ENCODE data around the gene PGBD5. TPM values are rescaled to one million over a fixed set of nuclear protein-coding genes. Genes with fewer than 3 reads are reported as not detected.

The PGBD5 gene
- total RNA-seq, 2 donors from 2014 or later, result 0.14 to 0.63 TPM

- Histone ChIP-seq H3K4me3 (no peak overlapping the region), H3K36me3 (peaks cover 44% of the 10 kb centered on the region), H3K27ac (no peak overlapping the region), H3K27me3 (replicated peaks; ENCODE audit: insufficient read depth) (no peaks in the 10 kb centered on the region), H3K4me1 (ENCODE audit: control insufficient read depth in 1 of 2, low read depth in 2 of 2) (peaks cover 0 to 12% of the 10 kb centered on the region in 2 donors), H3K9me3 (no peaks in the 10 kb centered on the region)
- no peak for TF ChIP-seq CTCF (IDR thresholded peaks at IDR 0.05)
- no peak for ATAC-seq (ENCODE audit: insufficient number of reproducible peaks, low FRiP score, low read depth)
- no peak for DNase-seq (ENCODE audit: low spot score)
These were observed 145.9 kb downstream of the PGBD5 start for GRCh38 chr1:230280054-230280795.

GRCh38 chr1:230279583-230279945 is 146.6 kb downstream of the PGBD5 start:
- no peaks in the 10 kb centered on the region for H3K9me3 ChIP-seq
- TF ChIP-seq CTCF (IDR thresholded peaks at IDR 0.05), result no peak
- no peak for DNase-seq (ENCODE audit: low spot score)
- H3K27ac ChIP-seq, result no peak overlapping the region
- peaks cover 44% of the 10 kb centered on the region for H3K36me3 ChIP-seq
- H3K4me3 ChIP-seq, result no peak overlapping the region
- H3K27me3 ChIP-seq (replicated peaks; ENCODE audit: insufficient read depth), result no peaks in the 10 kb centered on the region
- peaks cover 1 to 12% of the 10 kb centered on the region in 2 donors for H3K4me1 ChIP-seq (ENCODE audit: control insufficient read depth in 1 of 2, low read depth in 2 of 2)
- no peak for ATAC-seq (ENCODE audit: insufficient number of reproducible peaks, low FRiP score, low read depth)

- no peaks in the 10 kb centered on the region for H3K27me3 ChIP-seq (replicated peaks; ENCODE audit: insufficient read depth)
- H3K36me3 ChIP-seq, result peaks cover 40% of the 10 kb centered on the region
- TF ChIP-seq CTCF (IDR thresholded peaks at IDR 0.05), result no peak
- H3K4me3 ChIP-seq, result no peak overlapping the region
- ATAC-seq (ENCODE audit: insufficient number of reproducible peaks, low FRiP score, low read depth), result no peak
- no peak for DNase-seq (ENCODE audit: low spot score)
- peaks cover 7 to 18% of the 10 kb centered on the region in 2 donors for H3K4me1 ChIP-seq (ENCODE audit: control insufficient read depth in 1 of 2, low read depth in 2 of 2)
- no peak overlapping the region for H3K27ac ChIP-seq
- H3K9me3 ChIP-seq, result no peaks in the 10 kb centered on the region
These were observed 147.1 kb downstream of the PGBD5 start for GRCh38 chr1:230278871-230279582.

- Histone ChIP-seq H3K4me1 (ENCODE audit: control insufficient read depth in 1 of 2, low read depth in 2 of 2) (peaks cover 7 to 23% of the 10 kb centered on the region in 2 donors), H3K36me3 (peaks cover 40% of the 10 kb centered on the region), H3K9me3 (no peaks in the 10 kb centered on the region), H3K4me3 (no peak overlapping the region), H3K27me3 (replicated peaks; ENCODE audit: insufficient read depth) (no peaks in the 10 kb centered on the region), H3K27ac (no peak overlapping the region)
- ATAC-seq (ENCODE audit: insufficient number of reproducible peaks, low FRiP score, low read depth), result no peak
- no peak for DNase-seq (ENCODE audit: low spot score)
- TF ChIP-seq CTCF (IDR thresholded peaks at IDR 0.05), result no peak
These were observed 147.8 kb downstream of the PGBD5 start for GRCh38 chr1:230278376-230278775.

GRCh38 chr1:230277201-230278025 is 148.7 kb downstream of the PGBD5 start:
- no peak for TF ChIP-seq CTCF (IDR thresholded peaks at IDR 0.05)
- H3K4me1 ChIP-seq (ENCODE audit: control insufficient read depth in 1 of 2, low read depth in 2 of 2), result peaks cover 7 to 23% of the 10 kb centered on the region in 2 donors
- no peak overlapping the region for H3K27ac ChIP-seq
- H3K4me3 ChIP-seq, result no peak overlapping the region
- H3K9me3 ChIP-seq, result no peaks in the 10 kb centered on the region
- peaks cover 39% of the 10 kb centered on the region for H3K36me3 ChIP-seq
- ATAC-seq (ENCODE audit: insufficient number of reproducible peaks, low FRiP score, low read depth) (no peak), DNase-seq (ENCODE audit: low spot score) (no peak)
- H3K27me3 ChIP-seq (replicated peaks; ENCODE audit: insufficient read depth), result no peaks in the 10 kb centered on the region
